ENCODE results near the gene EIF4B.

DNA sequence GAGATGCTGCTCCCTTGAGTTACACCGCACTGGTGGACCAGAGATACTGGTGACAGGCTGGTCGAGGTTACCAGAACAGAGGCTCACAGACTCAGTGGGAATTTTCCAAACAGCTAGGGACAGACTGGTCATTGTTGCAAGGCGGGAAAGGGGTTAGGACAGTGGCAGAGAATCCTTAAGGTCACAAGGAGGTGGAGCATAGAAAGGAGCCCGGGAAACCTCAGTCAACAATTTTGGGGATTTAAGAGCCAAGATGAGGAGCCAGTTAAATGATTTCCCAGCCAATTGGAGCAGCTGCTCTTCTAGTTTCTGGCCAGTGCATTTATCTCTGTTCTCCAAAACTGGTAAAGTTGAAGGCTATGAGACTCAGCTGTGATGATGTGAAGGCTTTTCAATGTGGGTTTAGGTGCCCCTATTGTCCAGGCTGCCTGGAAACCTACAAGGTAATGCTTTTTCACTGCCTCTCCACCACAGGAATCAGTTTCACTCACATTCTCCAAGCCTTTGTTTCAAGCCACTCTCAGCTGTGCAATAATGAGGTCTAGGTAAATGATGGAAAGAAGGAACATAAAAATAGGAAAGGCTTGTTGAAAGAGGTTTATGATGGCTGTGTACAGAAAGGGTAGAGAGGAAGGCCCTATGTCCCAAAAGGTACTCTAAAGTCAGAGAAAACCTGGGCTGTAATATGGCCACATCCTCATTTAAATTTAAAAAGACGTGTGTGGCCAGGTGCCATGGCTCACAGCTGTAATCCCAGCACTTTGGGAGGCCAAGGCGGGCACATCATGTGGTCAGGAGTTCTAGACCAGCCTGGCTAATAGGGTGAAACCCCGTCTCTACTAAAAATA lies 36.6 kb downstream of the EIF4B start:
- TF ChIP-seq CTCF (IDR thresholded peaks at IDR 0.05), result no peak
- no peak for TF ChIP-seq POLR2A (IDR thresholded peaks at IDR 0.05)
